SU-DHL-6 (cell line): ENCODE data around the gene CCSAP.

Experiments
- CTCF ChIP-seq: fragments of 200-600 bp; sonication (generic); IDR thresholded peaks from one replicate; pipeline ENCODE4 v1.5.1; 2017; ENCODE audit warnings: antibody characterized with exemption, mild to moderate bottlenecking, low read length, moderate library complexity; ENCODE audit not compliant: insufficient read depth, poor library complexity, severe bottlenecking
- EZH2phosphoT487 ChIP-seq: fragments of 200-600 bp; sonication (generic), shearing (Covaris generic); conservative IDR thresholded peaks from 2 replicates; pipeline ENCODE4 v1.6.1; 2018; ENCODE audit warnings: mild to moderate bottlenecking, antibody characterized with exemption, low read length, moderate library complexity, mixed read lengths

GRCh38 chr1:229377429-229377828, 34.6 kb upstream of the CCSAP start:
- no peak for TF ChIP-seq CTCF
- TF ChIP-seq EZH2phosphoT487 = no peak
